Endothelial cell of umbilical vein (primary cell): ENCODE data around the gene BABAM2. TPM values are rescaled to one million over a fixed set of nuclear protein-coding genes. Genes with fewer than 3 reads are reported as not detected.

Source experiments
- BruUV-seq: library from RNA; stranded (reverse); fragments of 400-500 nt; replicated peaks from 2 replicates; lab custom pipeline; 2021; lab: Mats Ljungman, UMichigan
- CTCF ChIA-PET: fragments of 300-600, 350-600 bp; sonication (Branson Sonifier 250); formaldehyde crosslinking; loops from one replicate; lab custom pipeline; 2021; ENCODE audit warnings: antibody characterized with exemption, inconsistent platforms; lab: Charles Lee
- POLR2A ChIA-PET: fragments of 300-600, 350-600 bp; sonication (Branson Sonifier 250); formaldehyde crosslinking; loops from one replicate; lab custom pipeline; 2021; ENCODE audit warnings: antibody characterized with exemption, inconsistent platforms; lab: Charles Lee
- DNase-seq: peaks from one replicate; pipeline ENCODE4 v3.0.0-alpha.2; 2011; ENCODE audit warnings: low read depth, low spot score
- FAIRE-seq: peaks from 2 replicates; lab custom pipeline; 2011; peaks lifted over from hg19 to GRCh38; lab: Jason Lieb, UNC
- H2AFZ ChIP-seq: 2 replicates; pipeline ENCODE4 v1.6.0; 2012; ENCODE audit warnings: low read depth, low read length, control low read depth, inconsistent platforms
- H3K27ac ChIP-seq: 2 replicates; pipeline ENCODE4 v1.5.1; 2011; ENCODE audit warnings: low read depth, mild to moderate bottlenecking, control low read depth, low read length, moderate library complexity; ENCODE audit not compliant: insufficient read depth
- H3K27me3 ChIP-seq, 2 experiments: 2 replicates each; pipeline versions ENCODE4 v1.6.0 to v1.6.1; 2011; ENCODE audit warnings: low read length in 2 of 2, mixed read lengths in 1 of 2; ENCODE audit not compliant: control insufficient read depth in 2 of 2, insufficient read depth in 2 of 2
- H3K36me3 ChIP-seq, 2 experiments: 2 replicates in 1 of 2; 3 replicates in 1 of 2; pipeline ENCODE4 v1.5.1; 2011; ENCODE audit warnings: low read length in 2 of 2, mild to moderate bottlenecking in 1 of 2, moderate library complexity in 1 of 2; ENCODE audit not compliant: control insufficient read depth in 2 of 2, insufficient read depth in 2 of 2; ENCODE audit errors: extremely low read depth in 1 of 2
- H3K4me1 ChIP-seq: 3 replicates; pipeline ENCODE4 v1.5.1; 2011; ENCODE audit warnings: mild to moderate bottlenecking, low read length; ENCODE audit not compliant: control insufficient read depth, insufficient read depth; ENCODE audit errors: extremely low read depth
- H3K4me2 ChIP-seq: 2 replicates; pipeline ENCODE4 v1.6.1; 2011; ENCODE audit warnings: low read length, control low read depth, mixed read lengths; ENCODE audit not compliant: insufficient read depth
- H3K4me3 ChIP-seq, 3 experiments: fragments of 200-600 bp in 1 of 3; sonication (generic), shearing (Covaris generic) in 1 of 3; replicated peaks in 1 of 3; 2 replicates each; pipeline ENCODE4 v1.5.1; 2011 to 2016; ENCODE audit warnings: control low read depth in 3 of 3, low read length in 3 of 3, mild to moderate bottlenecking in 2 of 3, inconsistent platforms in 1 of 3, low read depth in 1 of 3, moderate library complexity in 1 of 3; ENCODE audit not compliant: insufficient read depth in 1 of 3
- H3K79me2 ChIP-seq: 2 replicates; pipeline ENCODE4 v1.6.0; 2012; ENCODE audit warnings: low read length, inconsistent platforms; ENCODE audit not compliant: control insufficient read depth, insufficient read depth
- H3K9ac ChIP-seq: replicated peaks from 2 replicates; pipeline ENCODE3; 2011; ENCODE audit warnings: low read length, control low read depth; ENCODE audit not compliant: insufficient read depth; ENCODE audit errors: extremely low read depth
- H3K9me1 ChIP-seq: replicated peaks from 3 replicates; pipeline ENCODE4 v1.6.0; 2011; ENCODE audit warnings: mild to moderate bottlenecking, low read length; ENCODE audit not compliant: control insufficient read depth, insufficient read depth; ENCODE audit errors: extremely low read depth
- H3K9me3 ChIP-seq: replicated peaks from 2 replicates; pipeline ENCODE4 v1.5.1; 2012; ENCODE audit warnings: low read length, inconsistent platforms; ENCODE audit not compliant: control insufficient read depth, insufficient read depth
- H4K20me1 ChIP-seq: replicated peaks from 2 replicates; pipeline ENCODE3; 2011; ENCODE audit warnings: mild to moderate bottlenecking, low read length; ENCODE audit not compliant: control insufficient read depth, insufficient read depth; ENCODE audit errors: extremely low read depth
- CTCF ChIP-seq, 2 donors: IDR thresholded peaks; 1 replicate in 1 of 2; 2 replicates in 1 of 2; pipeline ENCODE4 v1.5.1; 2011; ENCODE audit warnings: low read length in 2 of 2, mild to moderate bottlenecking in 2 of 2, moderate library complexity in 2 of 2, control low read depth in 1 of 2, inconsistent platforms in 1 of 2, low read depth in 1 of 2; ENCODE audit not compliant: insufficient read depth in 1 of 2; ENCODE audit errors: extremely low read depth in 1 of 2
- EZH2 ChIP-seq: IDR thresholded peaks from 2 replicates; pipeline ENCODE4 v1.6.1; 2012; ENCODE audit warnings: borderline replicate concordance, low read depth, mild to moderate bottlenecking, moderate library complexity, low read length, inconsistent platforms; ENCODE audit not compliant: severe bottlenecking
- FOS ChIP-seq: IDR thresholded peaks from 2 replicates; pipeline ENCODE4 v1.6.1; 2011; ENCODE audit warnings: mild to moderate bottlenecking, low read length, moderate library complexity, borderline replicate concordance; ENCODE audit not compliant: insufficient read depth
- GATA2 ChIP-seq: IDR thresholded peaks from 2 replicates; pipeline ENCODE4 v1.7.0; 2011; ENCODE audit warnings: low read depth, mild to moderate bottlenecking, moderate library complexity, mixed read lengths, low read length; ENCODE audit not compliant: insufficient read length, insufficient read depth
- JUN ChIP-seq: IDR thresholded peaks from 2 replicates; pipeline ENCODE4 v1.6.1; 2011; ENCODE audit warnings: borderline replicate concordance, low read depth; ENCODE audit not compliant: insufficient read length, insufficient read depth
- MAX ChIP-seq: IDR thresholded peaks from 2 replicates; pipeline ENCODE4 v1.6.1; 2011; ENCODE audit not compliant: insufficient read depth, insufficient read length
- MYC ChIP-seq: IDR thresholded peaks from one replicate; pipeline ENCODE4 v1.6.1; 2011; ENCODE audit warnings: mild to moderate bottlenecking, low read depth, low read length
- POLR2A ChIP-seq: IDR thresholded peaks from 2 replicates; pipeline ENCODE4 v1.6.1; 2012; ENCODE audit warnings: low read depth, mild to moderate bottlenecking, control low read depth, low read length
- POLR2AphosphoS5 ChIP-seq: IDR thresholded peaks from 2 replicates; pipeline ENCODE4 v1.6.1; 2012; ENCODE audit warnings: low read depth, mild to moderate bottlenecking, control low read depth, low read length, moderate library complexity; ENCODE audit not compliant: insufficient read depth
- dilution Hi-C: fragments of 300-500 bp; cut with MboI; formaldehyde crosslinking; loops from one replicate; pipeline ENCODE4 v1.15.0; 2019; ENCODE audit warnings: low sequenced_read_pairs; ENCODE audit not compliant: extremely low pct_ligation_motif_present
- intact Hi-C: fragments of 100-400 bp; cut with micrococcal nuclease; formaldehyde crosslinking; loops from one replicate; pipeline ENCODE4 v1.10.0; 2022
- polyA plus RNA-seq, 4 experiments: library from polyadenylated mRNA; depleted of rRNA in 3 of 4; stranded (reverse) in 3 of 4; unstranded in 1 of 4; fragments of >200 nt; gene quantifications; 2 replicates each; pipeline versions ENCODE4 v1.2.1 to v1.2.3, GENCODE V29; 2011 to 2012; ENCODE audit warnings: missing spikeins in 1 of 4
- total RNA-seq: library from RNA; stranded (reverse); gene quantifications from 2 replicates; pipeline ENCODE4 v1.2.3, GENCODE V29; 2021

BABAM2 gene
- total and polyA plus RNA-seq, 2 donors (not counting 3 experiments of a cell fraction or from before 2014, with no cell fraction given), result 19.9 to 27.6 TPM

- no peaks in the 10 kb centered on the region for H3K9me3 ChIP-seq
- H3K27ac ChIP-seq, result no peak overlapping the region
- no peaks in the 10 kb centered on the region for H3K79me2 ChIP-seq
- no peak overlapping the region for H2AFZ ChIP-seq
- no TSS peak for BruUV-seq
- TF ChIP-seq MYC, result no peak
- no peak for TF ChIP-seq POLR2A
- no peak overlapping the region for H3K4me2 ChIP-seq
- H3K4me3 ChIP-seq, result no peak overlapping the region
- no peaks in the 10 kb centered on the region for H3K4me1 ChIP-seq
- FAIRE-seq, result no peak
- dilution Hi-C loops (no loop called here), intact Hi-C loops (no loop called here)
- DNase-seq, result no peak
- ChIA-PET CTCF (interaction anchor here (1.4 kb wide), 1 partner anchor 588 kb away, joined by 3 read pairs; no protein-coding TSS in a partner anchor), POLR2A (no interaction called here)
- no peaks in the 10 kb centered on the region for H3K27me3 ChIP-seq
- no peaks in the 10 kb centered on the region for H3K9me1 ChIP-seq
- no peaks in the 10 kb centered on the region for H3K36me3 ChIP-seq
- H4K20me1 ChIP-seq, result no peaks in the 10 kb centered on the region
- H3K9ac ChIP-seq, result no peak overlapping the region
These were observed 401.4 kb downstream of the BABAM2 start for GRCh38 chr2:28291811-28292440.

GRCh38 chr2:28292491-28292890 is 402.0 kb downstream of the BABAM2 start:
- POLR2A ChIA-PET, result no interaction called here

More at GRCh38 chr2:28292491-28292890, 402.0 kb downstream of the BABAM2 start:
- Histone ChIP-seq H3K9me3 (no peaks in the 10 kb centered on the region), H3K9ac (no peak overlapping the region), H3K4me1 (no peaks in the 10 kb centered on the region), H3K4me2 (no peak overlapping the region), H4K20me1 (no peaks in the 10 kb centered on the region), H3K79me2 (no peaks in the 10 kb centered on the region), H3K4me3 (no peak overlapping the region), H3K27me3 (no peaks in the 10 kb centered on the region), H2AFZ (no peak overlapping the region), H3K36me3 (no peaks in the 10 kb centered on the region), H3K9me1 (no peaks in the 10 kb centered on the region), H3K27ac (no peak overlapping the region)
- no peak for FAIRE-seq
- no peak for DNase-seq
- CTCF ChIA-PET, result interaction anchor here (1.4 to 2.0 kb wide), 2 partner anchors 8 to 589 kb away, joined by 3 to 5 read pairs; no protein-coding TSS in a partner anchor
- dilution Hi-C loops, result no loop called here
- TF ChIP-seq MYC (no peak), POLR2A (no peak), GATA2 (no peak), POLR2AphosphoS5 (no peak), FOS (no peak), MAX (no peak), JUN (no peak), CTCF (IDR thresholded peaks at IDR 0.05; ENCODE audit: extremely low read depth in 1 of 2, insufficient read depth in 1 of 2, low read depth in 1 of 2, low read length in 2 of 2) (no peak), EZH2 (no peak)
- intact Hi-C loops, result no loop called here
- BruUV-seq, result no TSS peak
